ENCODE data around the gene RHOT2.

GRCh38 chr16:684071-684794, 16.3 kb downstream of the RHOT2 start, which contains the start of gene JMJD8:
- TF ChIP-seq CTCF (optimal IDR thresholded peaks at IDR 0.05 in 1 of 3, IDR thresholded peaks at IDR 0.05 in 1 of 3, conservative IDR thresholded peaks at IDR 0.05 in 1 of 3; ENCODE audit: extremely low read depth in 1 of 3, insufficient read depth in 2 of 3, low read length in 3 of 3): no peak
- TF ChIP-seq EZH2 (IDR thresholded peaks at IDR 0.05; ENCODE audit: low read length): no peak

Data from keratinocyte (primary cell).